ENCODE measurements around the gene ATG7. TPM values are rescaled to one million over a fixed set of nuclear protein-coding genes. Genes with fewer than 3 reads are reported as not detected.
"Not testable (repeated sequence)": the region's sequence is repeated elsewhere in the genome, so short reads cannot be mapped to it uniquely, and the experiment has no call there.

The ATG7 gene
- total RNA-seq, 1 experiment from 2014 or later: 30.0 TPM

DNA sequence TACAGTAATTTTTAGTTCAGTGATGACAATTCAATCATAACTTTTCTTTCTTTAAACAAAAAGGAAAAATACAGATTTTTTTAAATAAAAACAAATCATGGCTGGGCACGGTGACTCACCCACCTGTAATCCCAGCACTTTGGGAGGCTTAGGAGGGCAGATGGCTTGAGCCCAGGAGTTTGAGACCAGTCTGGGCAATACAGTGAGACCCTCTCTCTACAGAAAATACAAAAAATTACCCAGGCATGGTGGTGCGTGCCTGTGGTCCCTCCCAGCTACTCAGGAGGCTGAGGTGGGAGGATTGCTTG, 25.6 kb upstream of the ATG7 start:
- no peak for DNase-seq (ENCODE audit: low read depth, low spot score)
- in situ Hi-C loops (cut with HindIII; ENCODE audit: low pct_unique_long_range_greater_than_20kb, low sequenced_read_pairs): no loop called here

GRCh38 chr3:11247362-11247761, 24.8 kb upstream of the ATG7 start:
- in situ Hi-C loops (cut with HindIII; ENCODE audit: low pct_unique_long_range_greater_than_20kb, low sequenced_read_pairs): no loop called here
- DNase-seq (ENCODE audit: low read depth, low spot score): no peak

DNA sequence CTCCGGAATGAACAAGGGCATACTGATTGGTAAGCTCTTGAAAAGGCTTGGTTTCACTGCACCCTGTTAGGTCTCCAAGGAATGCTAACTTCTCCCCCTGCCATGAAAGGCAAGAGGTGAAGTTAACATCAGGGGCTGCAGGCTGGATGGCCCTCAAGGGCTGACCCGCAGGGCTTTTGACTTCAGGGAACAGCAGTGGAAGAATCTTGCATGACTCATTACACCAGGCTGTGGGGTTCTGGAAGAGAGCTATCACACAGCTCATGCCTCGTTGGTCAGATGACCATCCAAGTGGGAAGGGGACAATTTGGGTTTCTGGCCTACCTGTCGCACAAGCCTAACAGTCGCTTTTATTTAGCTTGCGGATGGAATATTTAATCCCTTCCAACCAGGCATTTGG, 23.6 kb upstream of the ATG7 start:
- no peak for DNase-seq (ENCODE audit: low read depth, low spot score)
- in situ Hi-C loops (cut with HindIII; ENCODE audit: low pct_unique_long_range_greater_than_20kb, low sequenced_read_pairs): no loop called here

DNA sequence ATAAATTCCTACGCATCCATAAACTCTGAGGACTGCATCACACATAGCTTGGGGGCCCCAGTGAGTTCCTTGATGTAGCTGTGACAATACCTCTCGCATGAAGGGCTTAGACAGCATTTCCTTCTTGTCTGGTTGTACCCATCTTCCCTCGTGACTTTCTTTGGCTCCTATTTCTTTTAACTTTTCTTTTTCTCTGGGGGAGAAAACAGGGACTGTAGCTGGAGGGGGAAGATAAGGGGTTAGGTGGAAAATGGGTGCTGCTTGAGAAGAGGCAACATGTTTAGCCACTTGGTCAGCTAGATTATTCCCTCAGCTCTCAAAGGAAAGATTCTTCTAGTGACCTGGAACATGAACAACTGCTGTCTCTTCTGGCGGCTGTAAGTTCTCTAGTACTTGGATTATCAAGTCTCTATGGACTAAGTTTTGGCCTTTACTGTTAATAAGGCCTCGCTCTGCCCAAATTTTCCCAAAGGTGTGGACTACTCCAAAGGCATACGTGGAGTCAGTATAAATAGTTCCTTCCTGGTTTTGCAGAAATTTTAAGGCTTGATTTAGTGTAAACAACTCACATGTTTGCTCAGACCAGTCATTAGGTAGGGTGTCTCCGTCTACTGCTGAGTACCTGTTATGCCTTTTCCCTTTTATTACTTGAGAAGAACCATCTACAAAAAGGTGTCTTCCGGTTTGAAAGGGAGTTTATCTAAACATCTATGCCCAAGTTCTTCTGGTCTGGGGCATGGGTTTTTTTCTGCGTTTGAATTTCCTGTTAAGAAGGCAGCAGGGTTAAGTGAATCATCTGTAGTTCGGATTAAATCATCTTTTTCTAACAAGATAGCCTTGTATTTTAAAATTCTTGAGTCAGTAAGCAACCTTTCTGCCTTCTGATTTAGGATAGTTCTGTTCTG, 21.0 kb upstream of the ATG7 start:
- no peak for DNase-seq (ENCODE audit: low read depth, low spot score)
- in situ Hi-C loops (cut with HindIII; ENCODE audit: low pct_unique_long_range_greater_than_20kb, low sequenced_read_pairs): no loop called here

DNA sequence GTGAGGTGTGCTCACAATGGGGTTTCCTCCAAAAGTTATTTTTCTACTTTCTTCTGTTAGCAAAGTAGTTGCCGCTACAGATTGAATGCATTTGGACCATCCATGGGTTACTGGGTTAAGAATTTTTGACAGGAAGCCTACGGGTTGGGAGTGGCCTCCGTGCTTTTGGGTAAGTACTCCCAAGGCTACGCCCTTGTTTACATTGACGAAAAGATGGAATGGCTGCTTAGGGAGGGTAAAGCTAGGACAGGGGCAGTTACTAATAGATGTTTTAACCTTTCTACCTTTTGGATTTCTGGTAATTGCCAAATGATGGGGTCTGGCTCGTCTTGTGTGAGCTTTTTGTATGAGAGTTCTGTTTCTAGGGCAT, 20.4 kb upstream of the ATG7 start:
- no peak for DNase-seq (ENCODE audit: low read depth, low spot score)
- in situ Hi-C loops (cut with HindIII; ENCODE audit: low pct_unique_long_range_greater_than_20kb, low sequenced_read_pairs): no loop called here

GRCh38 chr3:11254876-11255275, 17.3 kb upstream of the ATG7 start:
- no peak for DNase-seq (ENCODE audit: low read depth, low spot score)
- in situ Hi-C loops (cut with HindIII; ENCODE audit: low pct_unique_long_range_greater_than_20kb, low sequenced_read_pairs): no loop called here

DNA sequence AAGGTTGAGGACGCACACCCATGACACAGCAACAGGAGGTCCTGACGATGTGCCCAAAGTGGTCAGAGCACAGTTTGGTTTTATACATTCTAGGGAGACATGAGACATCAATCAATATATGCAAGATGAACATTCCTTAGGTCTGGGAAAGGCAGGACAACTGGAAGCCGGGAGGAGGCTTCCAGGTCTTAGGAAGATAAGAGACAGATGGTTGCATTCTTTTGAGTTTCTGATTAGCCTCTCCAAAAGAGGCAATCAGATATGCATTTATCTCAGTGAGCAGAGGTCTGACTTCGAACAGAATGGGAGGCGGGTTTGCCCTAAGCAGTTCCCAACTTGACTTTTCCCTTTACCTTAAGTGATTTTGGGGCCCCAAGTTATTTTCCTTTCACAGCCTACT, 16.7 kb upstream of the ATG7 start:
- in situ Hi-C loops (cut with HindIII; ENCODE audit: low pct_unique_long_range_greater_than_20kb, low sequenced_read_pairs); DNase-seq (ENCODE audit: low read depth, low spot score): not testable (repeated sequence)

- no peak for DNase-seq (ENCODE audit: low read depth, low spot score)
- in situ Hi-C loops (cut with HindIII; ENCODE audit: low pct_unique_long_range_greater_than_20kb, low sequenced_read_pairs): no loop called here
Observed at GRCh38 chr3:11258958-11259357, 13.2 kb upstream of the ATG7 start.

DNA sequence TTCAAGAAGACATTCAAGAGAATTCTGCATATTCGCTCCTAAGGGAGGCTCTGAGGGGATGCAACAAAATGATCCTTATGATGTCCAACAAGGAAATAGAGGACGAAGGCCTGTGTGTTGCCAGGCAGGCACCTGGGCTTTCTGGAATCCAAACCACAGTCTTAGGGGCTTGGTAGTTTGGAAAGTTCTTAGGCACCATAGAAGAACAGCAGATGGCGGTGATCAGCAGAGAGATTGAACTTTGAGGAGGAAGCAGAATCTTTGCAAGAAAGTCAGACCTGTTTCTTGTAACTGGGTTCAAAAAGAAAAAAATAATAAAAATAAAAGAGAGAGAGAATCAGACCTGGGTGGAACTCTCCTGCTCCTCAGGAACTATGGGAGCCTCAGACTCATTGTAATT, 11.7 kb upstream of the ATG7 start:
- in situ Hi-C loops (cut with HindIII; ENCODE audit: low pct_unique_long_range_greater_than_20kb, low sequenced_read_pairs): no loop called here
- no peak for DNase-seq (ENCODE audit: low read depth, low spot score)

DNA sequence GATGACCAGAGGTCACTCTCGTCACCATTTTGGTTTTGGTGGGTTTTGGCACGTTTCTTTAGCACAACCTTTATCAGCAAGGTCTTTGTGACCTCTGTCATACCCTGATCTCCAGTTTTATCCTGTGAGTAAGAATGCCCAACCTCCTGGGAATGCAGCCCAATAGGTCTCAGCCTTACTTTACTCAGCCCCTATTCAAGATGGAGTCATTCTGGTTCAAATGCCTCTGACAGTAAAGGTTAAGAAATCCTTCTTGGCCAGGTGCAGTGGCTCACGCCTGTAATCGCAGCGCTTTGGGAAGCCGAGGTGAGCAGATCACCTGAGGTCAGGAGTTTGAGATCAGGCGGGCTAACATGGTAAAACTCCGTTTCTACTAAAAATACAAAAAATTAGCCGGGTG, 3.2 kb upstream of the ATG7 start:
- in situ Hi-C loops (cut with HindIII; ENCODE audit: low pct_unique_long_range_greater_than_20kb, low sequenced_read_pairs): no loop called here

GRCh38 chr3:11272906-11273574, 843 bp downstream of the ATG7 start:
- DNase-seq (ENCODE audit: low read depth, low spot score): no peak
- in situ Hi-C loops (cut with HindIII; ENCODE audit: low pct_unique_long_range_greater_than_20kb, low sequenced_read_pairs): no loop called here

More for the DNA sequence above, 3.2 kb upstream of the ATG7 start:
- DNase-seq (ENCODE audit: low read depth, low spot score): no peak

DNA sequence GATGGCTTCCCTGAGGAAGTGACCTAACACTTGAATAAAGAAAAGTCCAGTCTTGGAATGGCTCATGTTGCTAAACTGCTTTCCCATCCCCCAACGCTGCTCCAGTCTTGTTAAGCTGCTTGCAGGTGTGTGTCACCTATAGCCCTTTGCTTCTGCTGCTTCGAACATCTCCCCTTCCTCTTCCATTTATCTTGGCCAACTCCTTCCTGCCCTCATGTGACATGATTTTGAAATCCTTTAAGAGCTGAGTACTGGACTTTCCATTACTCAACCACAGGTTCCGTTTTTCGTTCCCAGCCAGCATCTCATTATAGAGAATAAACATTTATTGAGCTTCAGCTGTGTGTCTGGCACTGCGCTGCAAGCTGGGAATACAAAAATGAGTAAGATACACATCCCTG, 1.7 kb downstream of the ATG7 start:
- no peak for DNase-seq (ENCODE audit: low read depth, low spot score)
- in situ Hi-C loops (cut with HindIII; ENCODE audit: low pct_unique_long_range_greater_than_20kb, low sequenced_read_pairs): no loop called here

DNA sequence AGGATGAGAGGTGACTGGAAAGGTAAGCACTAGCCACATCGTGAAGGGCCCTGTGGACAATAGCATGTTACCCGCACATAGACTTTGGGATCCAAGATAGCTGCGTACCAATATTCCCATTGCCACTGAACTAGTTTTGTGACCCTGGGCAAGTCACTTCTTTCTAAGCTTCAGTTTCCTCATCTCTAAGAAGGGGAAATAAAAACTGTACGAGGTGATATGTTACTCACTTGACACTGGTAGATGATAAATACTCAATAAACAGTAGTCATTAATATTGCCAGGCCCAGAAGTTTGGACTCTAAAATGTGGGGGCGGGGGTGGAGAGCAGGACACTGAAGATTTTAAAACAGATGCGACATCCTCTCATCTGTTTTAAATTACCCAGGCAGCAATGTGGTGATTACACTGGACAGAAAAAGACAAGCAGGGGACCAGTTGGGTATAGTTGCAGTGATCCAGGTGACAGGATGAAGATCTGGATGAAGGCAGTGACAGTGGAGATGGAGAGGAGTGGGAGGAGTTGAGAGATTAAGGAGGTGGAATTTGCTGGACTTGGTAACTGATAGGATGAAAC, 2.5 kb downstream of the ATG7 start:
- in situ Hi-C loops (cut with HindIII; ENCODE audit: low pct_unique_long_range_greater_than_20kb, low sequenced_read_pairs): no loop called here
- DNase-seq (ENCODE audit: low read depth, low spot score): no peak

- no peak for DNase-seq (ENCODE audit: low read depth, low spot score)
- in situ Hi-C loops (cut with HindIII; ENCODE audit: low pct_unique_long_range_greater_than_20kb, low sequenced_read_pairs): no loop called here
Observed at GRCh38 chr3:11275926-11276325, 3.7 kb downstream of the ATG7 start.

GRCh38 chr3:11276901-11277300, 4.7 kb downstream of the ATG7 start:
- DNase-seq (ENCODE audit: low read depth, low spot score): no peak
- in situ Hi-C loops (cut with HindIII; ENCODE audit: low pct_unique_long_range_greater_than_20kb, low sequenced_read_pairs): no loop called here

- in situ Hi-C loops (cut with HindIII; ENCODE audit: low pct_unique_long_range_greater_than_20kb, low sequenced_read_pairs): no loop called here
- DNase-seq (ENCODE audit: low read depth, low spot score): no peak
Observed at GRCh38 chr3:11282250-11283138, 10.3 kb downstream of the ATG7 start.

GRCh38 chr3:11283139-11283475, 10.9 kb downstream of the ATG7 start:
- in situ Hi-C loops (cut with HindIII; ENCODE audit: low pct_unique_long_range_greater_than_20kb, low sequenced_read_pairs): no loop called here
- DNase-seq (ENCODE audit: low read depth, low spot score): no peak

GRCh38 chr3:11284011-11284410, 11.8 kb downstream of the ATG7 start:
- no peak for DNase-seq (ENCODE audit: low read depth, low spot score)
- in situ Hi-C loops (cut with HindIII; ENCODE audit: low pct_unique_long_range_greater_than_20kb, low sequenced_read_pairs): no loop called here
